Heart left ventricle (tissue), 16 donors: ENCODE results near the gene COMMD10. TPM values are rescaled to one million over a fixed set of nuclear protein-coding genes. Genes with fewer than 3 reads are reported as not detected.

Experiments
- ATAC-seq, 4 donors: fragments of 200-7000 bp; cut with Tn5 transposase; one replicate each; pipeline ENCODE4 v1.9.1; 2020 to 2022; ENCODE audit warnings: moderate library complexity in 4 of 4, mild to moderate bottlenecking in 3 of 4, moderate number of reproducible peaks in 1 of 4
- DNase-seq, 5 donors: peaks; one replicate each; pipeline ENCODE4 v3.0.0-alpha.2; 2020
- H3K27ac ChIP-seq, 12 donors: fragments of 200-600 bp; sonication (generic) in 4 of 12; one replicate each; pipeline versions ENCODE4 v1.5.0 to v1.8.0; 2016 to 2022; ENCODE audit warnings: mild to moderate bottlenecking in 2 of 12
- H3K27me3 ChIP-seq, 9 donors: fragments of 200-600 bp; sonication (generic) in 2 of 9; one replicate each; pipeline versions ENCODE4 v1.5.1 to v1.8.0; 2016 to 2022; ENCODE audit warnings: mild to moderate bottlenecking in 3 of 9
- H3K36me3 ChIP-seq, 9 donors: fragments of 200-600 bp; sonication (generic) in 2 of 9; one replicate each; pipeline versions ENCODE4 v1.5.0 to v1.8.0; 2018 to 2022; ENCODE audit warnings: mild to moderate bottlenecking in 2 of 9
- H3K4me1 ChIP-seq, 12 donors: fragments of 200-600 bp; sonication (generic) in 4 of 12; one replicate each; pipeline versions ENCODE4 v1.5.0 to v1.8.0; 2016 to 2022; ENCODE audit warnings: mild to moderate bottlenecking in 3 of 12
- H3K4me3 ChIP-seq, 12 donors: fragments of 200-600 bp; sonication (generic) in 4 of 12; one replicate each; pipeline versions ENCODE4 v1.5.0 to v1.8.0; 2017 to 2022; ENCODE audit warnings: mild to moderate bottlenecking in 9 of 12, moderate library complexity in 4 of 12
- H3K9me3 ChIP-seq, 12 donors: fragments of 200-600 bp; sonication (generic) in 4 of 12; one replicate each; pipeline versions ENCODE4 v1.5.0 to v1.8.0; 2016 to 2022; ENCODE audit warnings: mild to moderate bottlenecking in 1 of 12
- POLR2A ChIP-seq, 2 donors: fragments of 450-650 bp; IDR thresholded peaks; one replicate each; pipeline ENCODE4 v1.6.1; 2017; ENCODE audit warnings: antibody characterized with exemption in 2 of 2, mild to moderate bottlenecking in 2 of 2, moderate library complexity in 2 of 2
- WGBS, 4 donors: extraction: QIAGEN DNeasy Blood & Tissue Kit in 2 of 4; methylation state at CpG; one replicate each; pipeline versions ENCODE4 v1.1.5 to v1.1.7; 2013 to 2018; 5-methylcytosine and 5-hydroxymethylcytosine counted together
- intact Hi-C, 10 donors: fragments of 100-400 bp; cut with DNase I; formaldehyde crosslinking; loops; one replicate each; pipeline versions ENCODE4 v1.11.1 to v1.14.2; 2022
- polyA plus RNA-seq, 2 donors: library from polyadenylated mRNA; stranded (reverse); fragments of 200-250 nt; gene quantifications; one replicate each; pipeline ENCODE4 v1.2.3, GENCODE V29; 2013
- total RNA-seq, 9 donors: library from RNA; depleted of rRNA in 2 of 9; stranded (reverse); fragments of >200 nt in 2 of 9; fragmentation: NEBNext Ultra II Directional in 3 of 9; extraction: Animal tissue kit (Norgen Biotek cat#: 25700) in 3 of 9; gene quantifications; one replicate each; pipeline versions ENCODE4 v1.1.0 to v1.2.4, GENCODE V29; 2016 to 2023
- TF ChIP-seq, protein P1 (sequence below), 12 donors: fragments of 200-600 bp; sonication (generic) in 4 of 12; IDR thresholded peaks; one replicate each; pipeline versions ENCODE4 v1.5.0 to v1.8.0; 2018 to 2022; ENCODE audit warnings: antibody characterized with exemption in 12 of 12, mild to moderate bottlenecking in 5 of 12
- donor health status: ischemic (EF 13 %, LVEDD 7.1; RV severe dilation, severe dysfunction).
- donor health status: healthy with polysubstance abuse.
- donor health status: DM: no; HTN: yes; CAD: no.
- donor health status: DM: no; HTN: no; CAD: no.
- donor health status: ischemic (EF 25% LVEDD 6.9; RV normal size, moderate dysfunction).
- donor health status: ischemic (EF 25% LVEDD 5.7; RV mildly dilated, moderate dysfunction).
- donor health status: healthy.
- donor health status: DM: yes; HTN: yes; CAD: no.
- donor health status: ischemic (EF 35%, LVEDD 5.7; RV mildly dilated, moderate dysfunction).
- donor health status: nonischemic (EF 11% LVEDD 7.7; RV severe dilation, severe dysfunction).
- donor health status: DM: yes; HTN: yes; CAD: no.
- donor health status: PGD.
- donor health status: ischemic (EF 29% LVEDD 5.4; RV normal size, mild dysfunction).
- donor health status: nonischemic (EF 23%, LVEDD 6.1; RV moderate dilation, normal function).

COMMD10 gene
- total and polyA plus RNA-seq, 11 donors, result 25.2 to 42.2 (median 29.8) TPM

DNA sequence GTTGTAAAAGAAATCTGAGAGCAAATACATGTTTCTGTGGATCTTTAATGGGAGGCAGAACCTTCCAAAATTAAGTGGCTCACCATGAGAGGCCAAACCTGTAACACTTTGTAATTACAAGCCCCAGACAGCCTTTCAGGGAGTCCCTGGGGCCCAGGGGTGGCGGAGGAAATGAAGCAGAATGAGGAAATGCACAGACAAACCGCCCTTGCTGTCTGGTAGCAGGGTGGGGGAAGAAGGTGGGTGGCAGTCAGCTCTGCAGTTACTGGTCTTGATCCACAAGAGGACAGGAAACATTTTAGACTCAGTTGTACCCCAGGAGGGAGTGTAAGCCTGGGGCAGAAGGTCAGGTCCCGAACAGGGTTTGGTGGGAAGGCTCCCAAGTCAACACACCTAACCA is 46.0 kb upstream of the COMMD10 start:
- no peak for ATAC-seq
- H3K4me3 ChIP-seq, result no peak overlapping the region

GRCh38 chr5:116042375-116042774 is 42.5 kb upstream of the COMMD10 start:
- Histone ChIP-seq H3K4me1 (peaks cover 0 to 3% (median 0%) of the 10 kb centered on the region in 12 donors), H3K27ac (no peak overlapping the region), H3K36me3 (no peaks in the 10 kb centered on the region), H3K27me3 (peaks cover 0 to 5% (median 0%) of the 10 kb centered on the region in 9 donors), H3K9me3 (no peaks in the 10 kb centered on the region), H3K4me3 (no peak overlapping the region)
- DNase-seq, result no peak
- TF ChIP-seq, protein P1, sequence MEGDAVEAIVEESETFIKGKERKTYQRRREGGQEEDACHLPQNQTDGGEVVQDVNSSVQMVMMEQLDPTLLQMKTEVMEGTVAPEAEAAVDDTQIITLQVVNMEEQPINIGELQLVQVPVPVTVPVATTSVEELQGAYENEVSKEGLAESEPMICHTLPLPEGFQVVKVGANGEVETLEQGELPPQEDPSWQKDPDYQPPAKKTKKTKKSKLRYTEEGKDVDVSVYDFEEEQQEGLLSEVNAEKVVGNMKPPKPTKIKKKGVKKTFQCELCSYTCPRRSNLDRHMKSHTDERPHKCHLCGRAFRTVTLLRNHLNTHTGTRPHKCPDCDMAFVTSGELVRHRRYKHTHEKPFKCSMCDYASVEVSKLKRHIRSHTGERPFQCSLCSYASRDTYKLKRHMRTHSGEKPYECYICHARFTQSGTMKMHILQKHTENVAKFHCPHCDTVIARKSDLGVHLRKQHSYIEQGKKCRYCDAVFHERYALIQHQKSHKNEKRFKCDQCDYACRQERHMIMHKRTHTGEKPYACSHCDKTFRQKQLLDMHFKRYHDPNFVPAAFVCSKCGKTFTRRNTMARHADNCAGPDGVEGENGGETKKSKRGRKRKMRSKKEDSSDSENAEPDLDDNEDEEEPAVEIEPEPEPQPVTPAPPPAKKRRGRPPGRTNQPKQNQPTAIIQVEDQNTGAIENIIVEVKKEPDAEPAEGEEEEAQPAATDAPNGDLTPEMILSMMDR (IDR thresholded peaks at IDR 0.05), result no peak
- TF ChIP-seq POLR2A (IDR thresholded peaks at IDR 0.05), result no peak
- intact Hi-C loops, result no loop called here
- ATAC-seq, result no peak

More for the DNA sequence above, 46.0 kb upstream of the COMMD10 start:
- no peak for TF ChIP-seq POLR2A (IDR thresholded peaks at IDR 0.05)
- TF ChIP-seq, protein P1 (IDR thresholded peaks at IDR 0.05), result no peak
- no peak for DNase-seq
- Histone ChIP-seq H3K36me3 (no peaks in the 10 kb centered on the region), H3K4me1 (peaks cover 0 to 3% (median 0%) of the 10 kb centered on the region in 12 donors), H3K27ac (no peak overlapping the region), H3K9me3 (no peaks in the 10 kb centered on the region), H3K27me3 (peaks cover 0 to 5% (median 0%) of the 10 kb centered on the region in 9 donors)
- intact Hi-C loops, result loop anchor here in 1 of 10 donors (10.0 kb wide), 1 partner anchor 144 kb away; no protein-coding TSS in a partner anchor
- 52 to 69% (median 62%) methylated on average over 3 of the region's 3 CpGs for WGBS, 4 donors

GRCh38 chr5:116044073-116044472 is 40.8 kb upstream of the COMMD10 start:
- H3K27me3 ChIP-seq, result peaks cover 0 to 4% (median 0%) of the 10 kb centered on the region in 9 donors
- H3K4me1 ChIP-seq, result no peaks in the 10 kb centered on the region
- H3K9me3 ChIP-seq, result no peaks in the 10 kb centered on the region
- H3K27ac ChIP-seq, result no peak overlapping the region
- ATAC-seq (no peak), DNase-seq (no peak)
- TF ChIP-seq, protein P1 (IDR thresholded peaks at IDR 0.05), result no peak
- TF ChIP-seq POLR2A (IDR thresholded peaks at IDR 0.05), result no peak
- 72 to 80% (median 77%) methylated on average over 3 of the region's 3 CpGs for WGBS, 4 donors
- intact Hi-C loops, result no loop called here
- H3K4me3 ChIP-seq, result no peak overlapping the region
- H3K36me3 ChIP-seq, result no peaks in the 10 kb centered on the region

DNA sequence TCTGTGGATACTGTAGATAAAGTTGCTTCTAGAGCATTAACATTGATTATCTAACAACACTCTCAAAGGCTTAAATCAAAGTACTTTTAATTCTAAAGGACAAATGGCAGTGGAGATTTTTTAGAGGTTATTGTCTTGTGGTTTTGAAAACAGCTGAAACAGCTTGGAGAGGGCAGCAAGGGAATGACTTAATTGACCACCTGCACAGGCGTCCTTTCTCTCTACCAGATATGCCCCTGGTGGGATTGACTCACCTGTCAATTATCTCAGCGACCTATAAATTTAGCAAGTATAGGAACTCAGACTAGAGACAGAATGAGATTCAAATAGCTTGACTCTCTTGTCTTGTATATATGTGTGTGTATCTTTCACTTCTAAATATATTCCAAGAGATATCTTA is 39.0 kb upstream of the COMMD10 start:
- Histone ChIP-seq H3K4me1 (no peaks in the 10 kb centered on the region), H3K27ac (no peak overlapping the region), H3K27me3 (peaks cover 0 to 8% (median 0%) of the 10 kb centered on the region in 9 donors), H3K4me3 (no peak overlapping the region), H3K9me3 (no peaks in the 10 kb centered on the region), H3K36me3 (no peaks in the 10 kb centered on the region)
- no peak for DNase-seq
- ATAC-seq, result no peak
- WGBS, 4 donors, result 67 to 84% (median 75%) methylated on average over 2 of the region's 2 CpGs
- TF ChIP-seq, protein P1 (IDR thresholded peaks at IDR 0.05), result no peak
- no peak for TF ChIP-seq POLR2A (IDR thresholded peaks at IDR 0.05)
- intact Hi-C loops, result no loop called here
